GM10248 (cell line): ENCODE data around the gene TOMM5.

Source experiments
- CTCF ChIA-PET: fragments of 300-600 bp; sonication (Branson Sonifier 250); formaldehyde crosslinking; extraction: SDS; loops from one replicate; lab custom pipeline; 2021; ENCODE audit warnings: antibody characterized with exemption; lab: Yijun Ruan, JAX
- POLR2A ChIA-PET: fragments of 350-650 bp; sonication (Branson Sonifier 250); formaldehyde crosslinking; extraction: SDS; loops from one replicate; lab custom pipeline; 2020; ENCODE audit warnings: antibody characterized with exemption; lab: Yijun Ruan, JAX
- DNase-seq: peaks from one replicate; pipeline ENCODE4 v3.0.0; 2012; ENCODE audit errors: extremely low spot score
- TF ChIP-seq, protein P1 (sequence below): IDR thresholded peaks from 2 replicates; pipeline ENCODE4 v1.5.1; 2012; ENCODE audit warnings: mild to moderate bottlenecking, low read depth; ENCODE audit errors: extremely low read depth, missing control alignments, control extremely low read depth

TOMM5 gene

DNA sequence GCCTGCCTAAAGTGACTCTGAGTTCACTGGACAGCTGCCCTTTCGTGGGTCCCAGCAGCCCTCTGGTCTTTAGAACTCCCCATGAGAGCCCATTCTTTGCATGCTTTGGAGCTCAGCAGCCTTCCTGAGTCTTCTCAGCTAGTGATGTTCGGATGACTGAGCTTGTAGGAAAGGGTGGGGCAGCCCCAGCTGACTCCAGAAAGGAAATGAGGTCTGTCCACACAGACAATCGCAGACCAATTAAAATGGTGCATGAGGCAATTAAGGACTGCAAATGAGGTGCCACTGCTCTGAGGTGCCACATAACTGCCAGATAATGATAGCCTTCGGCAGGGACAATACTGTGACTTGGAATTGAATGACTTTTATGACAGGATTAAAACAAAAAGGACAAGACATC, 25.4 kb upstream of the TOMM5 start:
- ChIA-PET POLR2A (no interaction called here), CTCF (interaction anchor here (1.1 to 1.5 kb wide), 2 partner anchors 13 to 29 kb away, joined by 3 read pairs; no protein-coding TSS in a partner anchor)
- DNase-seq, result no peak
- TF ChIP-seq, protein P1, sequence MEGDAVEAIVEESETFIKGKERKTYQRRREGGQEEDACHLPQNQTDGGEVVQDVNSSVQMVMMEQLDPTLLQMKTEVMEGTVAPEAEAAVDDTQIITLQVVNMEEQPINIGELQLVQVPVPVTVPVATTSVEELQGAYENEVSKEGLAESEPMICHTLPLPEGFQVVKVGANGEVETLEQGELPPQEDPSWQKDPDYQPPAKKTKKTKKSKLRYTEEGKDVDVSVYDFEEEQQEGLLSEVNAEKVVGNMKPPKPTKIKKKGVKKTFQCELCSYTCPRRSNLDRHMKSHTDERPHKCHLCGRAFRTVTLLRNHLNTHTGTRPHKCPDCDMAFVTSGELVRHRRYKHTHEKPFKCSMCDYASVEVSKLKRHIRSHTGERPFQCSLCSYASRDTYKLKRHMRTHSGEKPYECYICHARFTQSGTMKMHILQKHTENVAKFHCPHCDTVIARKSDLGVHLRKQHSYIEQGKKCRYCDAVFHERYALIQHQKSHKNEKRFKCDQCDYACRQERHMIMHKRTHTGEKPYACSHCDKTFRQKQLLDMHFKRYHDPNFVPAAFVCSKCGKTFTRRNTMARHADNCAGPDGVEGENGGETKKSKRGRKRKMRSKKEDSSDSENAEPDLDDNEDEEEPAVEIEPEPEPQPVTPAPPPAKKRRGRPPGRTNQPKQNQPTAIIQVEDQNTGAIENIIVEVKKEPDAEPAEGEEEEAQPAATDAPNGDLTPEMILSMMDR, result no peak

DNA sequence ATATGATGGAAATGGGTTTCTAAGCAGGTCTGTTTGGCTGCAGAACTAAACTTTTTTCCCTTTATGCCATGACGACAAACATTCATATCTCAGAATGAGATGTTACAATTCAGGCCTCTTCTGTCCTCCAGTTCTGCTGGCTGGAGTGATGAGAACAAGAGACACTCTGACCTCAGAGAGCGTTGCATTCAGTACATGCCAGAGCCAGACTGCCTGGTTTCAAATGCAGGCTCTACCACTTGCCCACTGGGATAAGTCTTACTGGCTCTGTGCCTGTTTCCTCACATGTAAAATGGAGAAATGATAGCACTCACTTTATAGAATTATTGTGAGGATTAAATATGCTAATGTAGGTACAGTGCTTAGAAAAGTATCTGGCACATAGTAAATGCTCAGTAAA, 24.8 kb upstream of the TOMM5 start:
- DNase-seq, result no peak
- TF ChIP-seq, protein P1, result no peak
- ChIA-PET CTCF (interaction anchor here (1.1 to 1.5 kb wide), 2 partner anchors 12 to 30 kb away, joined by 3 read pairs; no protein-coding TSS in a partner anchor), POLR2A (no interaction called here)

DNA sequence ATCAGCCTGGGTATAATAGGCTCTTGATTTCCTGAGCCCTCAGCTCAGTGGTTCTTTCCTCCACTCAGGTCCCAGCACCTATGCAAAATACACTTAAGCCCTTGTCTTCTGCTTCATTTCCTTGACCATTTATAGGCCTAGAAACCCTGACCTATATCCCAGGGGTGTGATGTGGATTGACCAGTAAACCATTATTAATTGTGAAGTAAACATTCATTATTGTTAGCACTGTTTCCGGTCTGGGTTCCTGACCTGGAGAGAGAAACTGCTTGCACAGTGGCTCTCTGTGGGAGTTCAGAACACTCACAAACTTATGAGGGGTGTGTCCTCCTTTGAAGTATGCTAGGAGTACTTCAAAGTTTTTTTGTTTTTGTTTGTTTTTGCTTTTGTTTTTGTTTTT, 19.6 kb upstream of the TOMM5 start:
- POLR2A ChIA-PET, result no interaction called here
- CTCF ChIA-PET, result interaction anchor here (1.4 to 2.5 kb wide), 3 partner anchors 15 to 20 kb away, joined by 3 to 7 read pairs (median 5); partner anchors contain the start of gene TOMM5
- TF ChIP-seq, protein P1, result no peak
- no peak for DNase-seq

DNA sequence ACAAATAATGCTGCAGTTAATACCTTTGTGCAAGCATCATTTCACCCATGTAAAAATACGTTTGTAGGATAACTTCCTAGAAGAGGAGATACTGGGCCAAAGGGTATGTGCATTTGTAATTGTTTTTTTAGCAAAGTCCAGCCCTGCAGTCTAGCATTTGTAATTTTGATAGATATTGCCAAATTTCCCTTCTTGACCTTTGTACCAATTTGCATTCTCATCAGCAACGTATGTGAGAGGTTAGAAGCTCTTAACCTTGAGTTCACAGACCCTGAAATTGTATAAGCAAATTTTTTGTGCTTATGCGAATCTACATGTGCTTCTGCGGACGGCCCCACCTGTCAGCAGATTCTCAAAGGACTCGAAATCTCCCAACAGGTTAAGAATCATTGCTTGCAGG, 18.6 kb upstream of the TOMM5 start:
- POLR2A ChIA-PET, result no interaction called here
- DNase-seq, result no peak
- CTCF ChIA-PET, result interaction anchor here (1.4 to 2.5 kb wide), 3 partner anchors 15 to 19 kb away, joined by 3 to 7 read pairs (median 5); partner anchors contain the start of gene TOMM5
- TF ChIP-seq, protein P1, result no peak

DNA sequence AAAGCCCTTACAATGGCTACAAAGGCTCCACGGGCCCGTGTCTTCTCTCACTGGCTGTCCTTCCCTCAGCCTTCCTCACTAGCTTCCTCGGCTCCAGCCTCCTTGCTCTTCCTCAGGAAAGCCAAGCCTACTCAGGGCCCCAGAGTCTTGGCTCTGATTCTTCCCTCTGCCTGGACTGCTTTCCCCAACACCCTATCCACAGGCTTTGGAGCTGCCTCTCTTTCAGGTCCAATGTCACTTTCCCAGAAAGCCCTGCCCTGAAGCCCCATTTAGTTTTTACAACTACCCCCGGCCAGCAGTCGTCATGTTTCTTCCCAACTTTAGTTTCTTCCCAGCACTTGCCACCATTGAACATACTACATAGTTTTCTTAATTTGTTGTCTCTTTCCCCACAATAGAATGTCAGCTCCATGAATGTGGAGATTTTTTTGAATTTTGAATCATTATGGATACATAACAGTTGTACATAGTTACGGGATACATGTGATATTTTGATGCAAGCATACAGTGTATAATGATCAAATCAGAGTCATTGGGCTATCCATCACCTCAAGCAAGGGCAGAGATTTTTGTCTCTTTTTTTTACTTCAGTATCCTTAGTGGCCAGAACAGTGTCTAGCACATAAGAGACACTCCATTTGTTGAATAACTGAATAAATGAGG, 17.5 kb upstream of the TOMM5 start:
- TF ChIP-seq, protein P1, result no peak
- ChIA-PET POLR2A (no interaction called here), CTCF (interaction anchor here (1.6 kb wide), 1 partner anchor 12 kb away, joined by 7 read pairs; no protein-coding TSS in a partner anchor)
- DNase-seq, result no peak

DNA sequence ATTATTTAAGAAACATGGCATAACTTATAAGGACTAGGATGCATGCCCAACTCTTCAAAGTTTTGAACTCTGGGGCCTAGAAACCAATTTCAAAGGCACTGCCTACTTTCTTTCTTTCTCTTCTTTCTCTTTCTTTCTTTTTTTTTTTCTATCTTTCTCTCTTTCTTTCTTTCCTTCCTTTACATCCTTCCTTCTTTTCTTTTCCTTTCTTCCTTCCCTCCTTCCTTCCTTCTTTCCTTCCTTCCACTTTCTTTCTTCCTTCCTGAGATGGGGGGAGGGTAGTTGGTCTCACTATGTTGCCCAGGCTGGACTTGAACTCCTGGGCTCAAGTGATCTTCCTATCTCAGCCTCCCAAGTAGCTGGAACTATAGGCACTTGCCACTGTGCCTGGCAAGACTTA, 15.9 kb upstream of the TOMM5 start:
- no peak for DNase-seq
- CTCF ChIA-PET, result interaction anchor here (1.1 to 1.6 kb wide), 2 partner anchors 13 to 37 kb away, joined by 3 to 7 read pairs; no protein-coding TSS in a partner anchor
- POLR2A ChIA-PET, result no interaction called here

More for the DNA sequence above, 15.9 kb upstream of the TOMM5 start:
- TF ChIP-seq, protein P1, result no peak
